ENCODE data around the gene GLI2. TPM values are rescaled to one million over a fixed set of nuclear protein-coding genes. Genes with fewer than 3 reads are reported as not detected.

GLI2 gene
- total and polyA plus RNA-seq, 2 of the 13 experiments (the other 11 are each of a cell fraction or from before 2014, with no cell fraction given) = not detected

DNA sequence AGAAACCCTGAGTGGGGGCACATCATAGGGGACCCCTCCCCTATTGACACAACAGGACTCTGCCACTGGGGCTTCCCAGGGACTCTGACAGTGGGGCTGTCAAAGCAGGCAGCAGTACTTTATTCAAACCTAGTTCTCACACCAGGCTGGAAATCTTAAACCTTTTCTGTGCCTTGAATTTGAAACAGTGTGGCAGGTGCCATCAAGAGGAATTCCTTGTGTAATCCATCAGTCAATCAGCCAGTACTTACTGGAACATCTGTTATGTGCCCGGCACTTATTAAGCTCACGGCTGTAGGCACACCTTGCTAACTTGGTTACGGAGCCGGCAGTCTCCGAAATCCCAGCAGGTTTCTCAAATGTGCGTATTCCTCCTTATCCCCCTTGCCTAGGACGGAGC lies 12.0 kb downstream of the GLI2 start:
- no peaks in the 10 kb centered on the region for H3K79me2 ChIP-seq (ENCODE audit: insufficient read depth, low read length)
- no peaks in the 10 kb centered on the region for H4K20me1 ChIP-seq (ENCODE audit: insufficient read depth, low read length)
- peaks cover 3 to 49% of the 10 kb centered on the region in 2 experiments; a peak in 4 of 5 replicates for H3K27me3 ChIP-seq (ENCODE audit: control insufficient read depth in 1 of 2, insufficient read depth in 2 of 2, low read length in 2 of 2)
- no peaks in the 10 kb centered on the region for H3K9me3 ChIP-seq (ENCODE audit: low read length)
- FAIRE-seq (no peak), ATAC-seq (no peak), DNase-seq (ENCODE audit: low spot score) (no peak)
- H3K36me3 ChIP-seq (replicated peaks in 1 of 2; ENCODE audit: control insufficient read depth in 1 of 2, insufficient read depth in 2 of 2, low read length in 2 of 2) = no peaks in the 10 kb centered on the region
- no peak for TF ChIP-seq IKZF1 (IDR thresholded peaks at IDR 0.05)
- TF ChIP-seq RFX1 (IDR thresholded peaks at IDR 0.05) = no peak
- TF ChIP-seq ZNF530 (CRISPR knock-in tag; IDR thresholded peaks at IDR 0.05; ENCODE audit: low read depth) = no peak
- no peak for TF ChIP-seq ZSCAN9 (CRISPR knock-in tag; IDR thresholded peaks at IDR 0.05; ENCODE audit: borderline replicate concordance)
- TF ChIP-seq, protein P1, sequence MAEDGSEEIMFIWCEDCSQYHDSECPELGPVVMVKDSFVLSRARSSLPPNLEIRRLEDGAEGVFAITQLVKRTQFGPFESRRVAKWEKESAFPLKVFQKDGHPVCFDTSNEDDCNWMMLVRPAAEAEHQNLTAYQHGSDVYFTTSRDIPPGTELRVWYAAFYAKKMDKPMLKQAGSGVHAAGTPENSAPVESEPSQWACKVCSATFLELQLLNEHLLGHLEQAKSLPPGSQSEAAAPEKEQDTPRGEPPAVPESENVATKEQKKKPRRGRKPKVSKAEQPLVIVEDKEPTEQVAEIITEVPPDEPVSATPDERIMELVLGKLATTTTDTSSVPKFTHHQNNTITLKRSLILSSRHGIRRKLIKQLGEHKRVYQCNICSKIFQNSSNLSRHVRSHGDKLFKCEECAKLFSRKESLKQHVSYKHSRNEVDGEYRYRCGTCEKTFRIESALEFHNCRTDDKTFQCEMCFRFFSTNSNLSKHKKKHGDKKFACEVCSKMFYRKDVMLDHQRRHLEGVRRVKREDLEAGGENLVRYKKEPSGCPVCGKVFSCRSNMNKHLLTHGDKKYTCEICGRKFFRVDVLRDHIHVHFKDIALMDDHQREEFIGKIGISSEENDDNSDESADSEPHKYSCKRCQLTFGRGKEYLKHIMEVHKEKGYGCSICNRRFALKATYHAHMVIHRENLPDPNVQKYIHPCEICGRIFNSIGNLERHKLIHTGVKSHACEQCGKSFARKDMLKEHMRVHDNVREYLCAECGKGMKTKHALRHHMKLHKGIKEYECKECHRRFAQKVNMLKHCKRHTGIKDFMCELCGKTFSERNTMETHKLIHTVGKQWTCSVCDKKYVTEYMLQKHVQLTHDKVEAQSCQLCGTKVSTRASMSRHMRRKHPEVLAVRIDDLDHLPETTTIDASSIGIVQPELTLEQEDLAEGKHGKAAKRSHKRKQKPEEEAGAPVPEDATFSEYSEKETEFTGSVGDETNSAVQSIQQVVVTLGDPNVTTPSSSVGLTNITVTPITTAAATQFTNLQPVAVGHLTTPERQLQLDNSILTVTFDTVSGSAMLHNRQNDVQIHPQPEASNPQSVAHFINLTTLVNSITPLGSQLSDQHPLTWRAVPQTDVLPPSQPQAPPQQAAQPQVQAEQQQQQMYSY (CRISPR knock-in tag; IDR thresholded peaks at IDR 0.05) = no peak
- TF ChIP-seq ZNF713 (CRISPR knock-in tag; IDR thresholded peaks at IDR 0.05) = no peak
- TF ChIP-seq JUND (CRISPR knock-in tag; IDR thresholded peaks at IDR 0.05) = no peak
- no peak for TF ChIP-seq ISX (CRISPR knock-in tag; conservative IDR thresholded peaks at IDR 0.05)
- no peak for TF ChIP-seq HCFC1 (IDR thresholded peaks at IDR 0.05; ENCODE audit: low read depth, low read length)
- ChIA-PET CTCF (ENCODE audit: low intra/inter-chr PET ratio, low total read pairs) (no interaction called here), POLR2A (no interaction called here)
- no peak overlapping the region for H3K4me3 ChIP-seq (replicated peaks in 1 of 3; ENCODE audit: insufficient read depth in 1 of 3, low read depth in 2 of 3, low read length in 3 of 3)
- H3K27ac ChIP-seq (ENCODE audit: extremely low read length, insufficient read depth, low read length) = no peak overlapping the region
- no peak overlapping the region for H2AFZ ChIP-seq (ENCODE audit: low read length)
- no peak overlapping the region for H3K4me2 ChIP-seq (ENCODE audit: low read depth, low read length)
- in situ Hi-C loops (cut with HindIII; ENCODE audit: extremely low pct_ligation_motif_present, low pct_unique_long_range_greater_than_20kb) = no loop called here
- 39% methylated on average over 7 of the region's 7 CpGs for WGBS (ENCODE audit: low lambda C conversion rate)
- H3K4me1 ChIP-seq (ENCODE audit: insufficient read depth, low read length) = no peaks in the 10 kb centered on the region
- BruUV-seq (replicated peaks) = no TSS peak
- H3K9ac ChIP-seq (ENCODE audit: insufficient read depth, low read depth, low read length) = no peak overlapping the region
- intact Hi-C loops (cut with micrococcal nuclease; ENCODE audit: unreplicated experiment) = loop anchor here (5.0 kb wide), 1 partner anchor 510 kb away; no protein-coding TSS in a partner anchor
